ENCODE data around the gene GGTLC2.

GRCh38 chr22:22598144-22598543 is 46.3 kb upstream of the GGTLC2 start:
- TF ChIP-seq CTCF (IDR thresholded peaks at IDR 0.05; ENCODE audit: low read depth, low read length) (no peak), MAX (IDR thresholded peaks at IDR 0.05; ENCODE audit: low read depth, low read length) (no peak), POLR2A (IDR thresholded peaks at IDR 0.05; ENCODE audit: extremely low read depth, insufficient read length) (no peak), MYC (IDR thresholded peaks at IDR 0.05; ENCODE audit: low read depth, low read length) (no peak)
